Smooth muscle cell (in vitro differentiated cells): ENCODE data around the gene VPS18. TPM values are rescaled to one million over a fixed set of nuclear protein-coding genes. Genes with fewer than 3 reads are reported as not detected.

Experiments used
- DNase-seq: peaks from one replicate; lab custom pipeline; 2025; ENCODE audit not compliant: unreplicated experiment; lab: John Stamatoyannopoulos, UW
- H2AFZ ChIP-seq: fragments of 200-600 bp; sonication (generic); 2 replicates; pipeline ENCODE4 v1.6.0; 2016; ENCODE audit warnings: antibody characterized with exemption, low read depth, mild to moderate bottlenecking
- H3F3A ChIP-seq: fragments of 200-600 bp; sonication (generic); 2 replicates; pipeline ENCODE4 v1.6.0; 2017; ENCODE audit warnings: antibody characterized with exemption, low read depth
- H3K27ac ChIP-seq: fragments of 200-600 bp; sonication (generic); 2 replicates; pipeline ENCODE4 v1.5.1; 2016; ENCODE audit warnings: low read depth, mild to moderate bottlenecking
- H3K27me3 ChIP-seq: fragments of 200-600 bp; sonication (generic); 2 replicates; pipeline ENCODE4 v1.6.1; 2016; ENCODE audit warnings: low read depth, mild to moderate bottlenecking
- H3K36me3 ChIP-seq: fragments of 200-600 bp; sonication (generic); 2 replicates; pipeline ENCODE4 v1.5.1; 2016; ENCODE audit warnings: low read depth
- H3K4me1 ChIP-seq: fragments of 200-600 bp; sonication (generic); 2 replicates; pipeline ENCODE4 v1.5.1; 2016; ENCODE audit warnings: low read depth
- H3K4me2 ChIP-seq: fragments of 200-600 bp; sonication (generic); 2 replicates; pipeline ENCODE4 v1.6.0; 2016; ENCODE audit warnings: mild to moderate bottlenecking
- H3K4me3 ChIP-seq: fragments of 200-600 bp; sonication (generic); 2 replicates; pipeline ENCODE4 v1.5.1; 2016; ENCODE audit warnings: mild to moderate bottlenecking
- H3K79me2 ChIP-seq: fragments of 200-600 bp; sonication (generic); 2 replicates; pipeline ENCODE4 v1.6.0; 2016; ENCODE audit warnings: low read depth, mild to moderate bottlenecking
- H3K9ac ChIP-seq: fragments of 200-600 bp; sonication (generic); 2 replicates; pipeline ENCODE4 v1.6.0; 2016; ENCODE audit warnings: low read depth
- H3K9me3 ChIP-seq: fragments of 200-600 bp; sonication (generic); replicated peaks from 2 replicates; pipeline ENCODE4 v1.5.1; 2016; ENCODE audit warnings: low read depth
- H4K20me1 ChIP-seq: fragments of 200-600 bp; sonication (generic); 2 replicates; pipeline ENCODE4 v1.6.0; 2016; ENCODE audit warnings: low read depth
- CTCF ChIP-seq: fragments of 200-600 bp; sonication (generic); IDR thresholded peaks from 2 replicates; pipeline ENCODE4 v1.5.1; 2017; ENCODE audit warnings: borderline replicate concordance, mild to moderate bottlenecking, antibody characterized with exemption; ENCODE audit not compliant: insufficient read depth, poor library complexity, severe bottlenecking
- WGBS: methylation state at CpG from one replicate; pipeline ENCODE4 v1.1.7; 2016; ENCODE audit warnings: low lambda C conversion rate; 5-methylcytosine and 5-hydroxymethylcytosine counted together
- polyA plus RNA-seq: library from polyadenylated mRNA; unstranded; fragments of >200 nt; fragmentation: Nextera tagmentation; extraction: Ambion mirVana; gene quantifications from 2 replicates; pipeline ENCODE4 v1.2.1, GENCODE V29; 2016
- total RNA-seq: library from RNA; depleted of rRNA; stranded (reverse); fragments of >200 nt; gene quantifications from 2 replicates; pipeline ENCODE4 v1.2.3, GENCODE V29; 2014

VPS18 gene
- total and polyA plus RNA-seq, 2 experiments from 2014 or later, result 14.2 to 17.2 TPM

GRCh38 chr15:40949756-40950207 lies 55.5 kb downstream of the VPS18 start:
- Histone ChIP-seq H3K4me1 (no peaks in the 10 kb centered on the region), H3K27ac (no peak overlapping the region), H3K27me3 (no peaks in the 10 kb centered on the region), H3K36me3 (no peaks in the 10 kb centered on the region), H2AFZ (no peak overlapping the region), H3F3A (no peaks in the 10 kb centered on the region), H3K9me3 (no peaks in the 10 kb centered on the region), H3K4me3 (no peak overlapping the region), H3K79me2 (peaks cover 16% of the 10 kb centered on the region), H3K4me2 (no peak overlapping the region), H3K9ac (no peak overlapping the region), H4K20me1 (peaks cover 3% of the 10 kb centered on the region)
- WGBS, result 78% methylated on average over 7 of the region's 7 CpGs
- no peak for DNase-seq
- no peak for TF ChIP-seq CTCF

- no peak overlapping the region for H3K9ac ChIP-seq
Observed at GRCh38 chr15:40951764-40952163, 57.5 kb downstream of the VPS18 start.

GRCh38 chr15:40952301-40952900 lies 58.2 kb downstream of the VPS18 start:
- peaks cover 29% of the 10 kb centered on the region for H3K79me2 ChIP-seq
- H2AFZ ChIP-seq, result peak overlapping the region; percentile 2
- H3K9ac ChIP-seq, result peak overlapping the region; percentile 75
- peak overlapping the region; percentile 93 for H3K4me2 ChIP-seq
- peak overlapping the region; percentile 78 for H3K27ac ChIP-seq
- TF ChIP-seq CTCF, result no peak
- H3K9me3 ChIP-seq, result no peaks in the 10 kb centered on the region
- no peaks in the 10 kb centered on the region for H3K27me3 ChIP-seq
- no peaks in the 10 kb centered on the region for H3K4me1 ChIP-seq
- 34% methylated on average over 23 of the region's 23 CpGs for WGBS
- H3K36me3 ChIP-seq, result no peaks in the 10 kb centered on the region
- peak overlapping the region; percentile 79 for H3K4me3 ChIP-seq
- no peak for DNase-seq
- H3F3A ChIP-seq, result peaks cover 3% of the 10 kb centered on the region
- H4K20me1 ChIP-seq, result peaks cover 29% of the 10 kb centered on the region

More at GRCh38 chr15:40951764-40952163, 57.5 kb downstream of the VPS18 start:
- peaks cover 3% of the 10 kb centered on the region for H3F3A ChIP-seq
- H3K79me2 ChIP-seq, result peaks cover 29% of the 10 kb centered on the region
- WGBS, result 93% methylated on average over 4 of the region's 4 CpGs
- H3K27me3 ChIP-seq, result no peaks in the 10 kb centered on the region
- no peak for DNase-seq
- no peaks in the 10 kb centered on the region for H3K4me1 ChIP-seq
- peaks cover 22% of the 10 kb centered on the region for H4K20me1 ChIP-seq
- no peak overlapping the region for H2AFZ ChIP-seq
- H3K27ac ChIP-seq, result no peak overlapping the region
- H3K9me3 ChIP-seq, result no peaks in the 10 kb centered on the region
- H3K4me3 ChIP-seq, result no peak overlapping the region
- no peak overlapping the region for H3K4me2 ChIP-seq
- no peaks in the 10 kb centered on the region for H3K36me3 ChIP-seq
- no peak for TF ChIP-seq CTCF
